IPS DF 4.7 (cell line): ENCODE results near the gene STIP1.

ENCODE experiments used
- DNase-seq: peaks from one replicate; pipeline ENCODE4 v3.0.0-alpha.2; 2013; ENCODE audit warnings: low spot score; ENCODE audit errors: extremely low read depth

Gene STIP1

GRCh38 chr11:64222651-64223000, 36.7 kb downstream of the STIP1 start:
- no peak for DNase-seq

- DNase-seq: no peak
Measured at GRCh38 chr11:64223001-64223651, 37.2 kb downstream of the STIP1 start.

GRCh38 chr11:64224151-64224890, 38.4 kb downstream of the STIP1 start:
- DNase-seq: no peak

GRCh38 chr11:64224891-64225607, 39.1 kb downstream of the STIP1 start:
- DNase-seq: no peak

- DNase-seq: no peak
Measured at GRCh38 chr11:64225608-64226506, 39.9 kb downstream of the STIP1 start, which contains the start of the genes NUDT22 and TRPT1. Gene NUDT22, plus strand, starts transcription at chr11:64226274. Its CDS starts 379 bp downstream, at chr11:64226653. Gene TRPT1, minus strand, starts transcription at chr11:64226186. Its CDS starts 326 bp downstream, at chr11:64225860.

GRCh38 chr11:64226507-64227051, 40.6 kb downstream of the STIP1 start:
- no peak for DNase-seq

- no peak for DNase-seq
Measured at GRCh38 chr11:64227405-64227956, 41.5 kb downstream of the STIP1 start.

GRCh38 chr11:64229090-64229743, 43.2 kb downstream of the STIP1 start:
- DNase-seq: no peak

- no peak for DNase-seq
Measured at GRCh38 chr11:64229744-64230170, 43.8 kb downstream of the STIP1 start.

GRCh38 chr11:64230171-64230984, 44.4 kb downstream of the STIP1 start, which contains the start of gene DNAJC4:
Gene DNAJC4, plus strand, starts transcription at chr11:64230548. Its CDS starts 307 bp downstream, at chr11:64230855.
- no peak for DNase-seq

- no peak for DNase-seq
Measured at GRCh38 chr11:64230985-64231365, 45.0 kb downstream of the STIP1 start.

GRCh38 chr11:64231546-64231945, 45.6 kb downstream of the STIP1 start:
- no peak for DNase-seq

- DNase-seq: no peak
Measured at GRCh38 chr11:64232182-64232966, 46.4 kb downstream of the STIP1 start.

GRCh38 chr11:64232967-64233315, 47.0 kb downstream of the STIP1 start:
- no peak for DNase-seq

GRCh38 chr11:64233913-64234586, 48.1 kb downstream of the STIP1 start, which contains the start of gene VEGFB:
Gene VEGFB, plus strand, starts transcription at chr11:64234584. Its CDS starts 250 bp downstream, at chr11:64234834.
- DNase-seq: no peak

- DNase-seq: no peak
Measured at GRCh38 chr11:64234647-64235379, 48.8 kb downstream of the STIP1 start.
